WTC11 (cell line): ENCODE results near the gene EXOSC1. TPM values are rescaled to one million over a fixed set of nuclear protein-coding genes. Genes with fewer than 3 reads are reported as not detected.

Experiments used
- ATAC-seq: fragments of 200-7000 bp; cut with Tn5 transposase; 2 replicates; pipeline ENCODE4 v1.10.0; 2021; ENCODE audit warnings: mild to moderate bottlenecking, moderate library complexity
- CTCF ChIA-PET: fragments of 300-600 bp; sonication (Branson Sonifier 250); formaldehyde crosslinking; loops from one replicate; lab custom pipeline; 2021; ENCODE audit warnings: antibody characterized with exemption; lab: Charles Lee
- POLR2A ChIA-PET: fragments of 350-600 bp; sonication (Branson Sonifier 250); formaldehyde crosslinking; loops from one replicate; lab custom pipeline; 2021; ENCODE audit warnings: antibody characterized with exemption; lab: Charles Lee
- DNase-seq: peaks from one replicate; pipeline ENCODE4 v3.0.0; 2021; ENCODE audit warnings: low spot score
- H3K27ac Mint-ChIP-seq: 2 replicates; pipeline ENCODE4 v1.8.0; 2021; ENCODE audit warnings: mixed read lengths
- H3K27me3 Mint-ChIP-seq: 2 replicates; pipeline ENCODE4 v1.8.0; 2021; ENCODE audit warnings: low read depth, mild to moderate bottlenecking, moderate library complexity, mixed read lengths
- H3K36me3 Mint-ChIP-seq: 2 replicates; pipeline ENCODE4 v1.8.0; 2021; ENCODE audit warnings: mixed read lengths
- H3K4me1 Mint-ChIP-seq: 2 replicates; pipeline ENCODE4 v1.8.0; 2022; ENCODE audit warnings: mixed read lengths
- H3K4me3 Mint-ChIP-seq: 2 replicates; pipeline ENCODE4 v1.8.0; 2021; ENCODE audit warnings: mild to moderate bottlenecking, moderate library complexity, mixed read lengths
- H3K9me3 Mint-ChIP-seq: 2 replicates; pipeline ENCODE4 v1.8.0; 2021; ENCODE audit warnings: mixed read lengths
- ATF1 ChIP-seq: sonication (generic); formaldehyde crosslinking; IDR thresholded peaks from 2 replicates; pipeline ENCODE4 v1.8.1; 2023; ENCODE audit warnings: mild to moderate bottlenecking, moderate library complexity, missing genetic modification reagents
- ELF4 ChIP-seq: sonication (generic); formaldehyde crosslinking; IDR thresholded peaks from 2 replicates; pipeline ENCODE4 v1.8.1; 2022; ENCODE audit warnings: low read depth, mild to moderate bottlenecking, moderate library complexity, missing genetic modification reagents
- EMX1 ChIP-seq: fragments of 250-450 bp; sonication (Bioruptor Pico); IDR thresholded peaks from 2 replicates; pipeline ENCODE4 v1.8.0; 2021; ENCODE audit warnings: mild to moderate bottlenecking
- HMGA2 ChIP-seq: fragments of 250-450 bp; sonication (Bioruptor Pico); IDR thresholded peaks from 2 replicates; pipeline ENCODE4 v1.4.0; 2021; ENCODE audit warnings: mild to moderate bottlenecking, moderate library complexity
- JAZF1 ChIP-seq: fragments of 250-450 bp; sonication (Bioruptor Pico); IDR thresholded peaks from 2 replicates; pipeline ENCODE4 v1.9.0; 2021; ENCODE audit warnings: moderate library complexity, mild to moderate bottlenecking, inconsistent platforms
- NFE2L1 ChIP-seq: sonication (generic); formaldehyde crosslinking; IDR thresholded peaks from 2 replicates; pipeline ENCODE4 v1.8.1; 2023; ENCODE audit warnings: missing genetic modification reagents
- NR2C2 ChIP-seq: sonication (generic); formaldehyde crosslinking; IDR thresholded peaks from 2 replicates; pipeline ENCODE4 v1.8.0; 2022; ENCODE audit warnings: mild to moderate bottlenecking, missing genetic modification reagents
- NR3C1 ChIP-seq: sonication (generic); formaldehyde crosslinking; conservative IDR thresholded peaks from 2 replicates; pipeline ENCODE4 v1.8.1; 2023; ENCODE audit warnings: low read depth, mild to moderate bottlenecking, missing genetic modification reagents
- OVOL2 ChIP-seq: fragments of 250-450 bp; sonication (Bioruptor Pico); IDR thresholded peaks from 2 replicates; pipeline ENCODE4 v1.9.0; 2021; ENCODE audit warnings: mild to moderate bottlenecking, borderline replicate concordance
- TCF7 ChIP-seq: sonication (generic); formaldehyde crosslinking; IDR thresholded peaks from 2 replicates; pipeline ENCODE4 v1.8.0; 2022; ENCODE audit warnings: mild to moderate bottlenecking, low read depth, missing genetic modification reagents, moderate library complexity
- total RNA-seq: library from RNA; stranded (reverse); gene quantifications from 3 replicates; pipeline ENCODE4 v1.2.3, GENCODE V29; 2021
- TF ChIP-seq, protein P1 (sequence below): sonication (generic); formaldehyde crosslinking; IDR thresholded peaks from 2 replicates; pipeline ENCODE4 v1.8.1; 2022; ENCODE audit warnings: mild to moderate bottlenecking, missing genetic modification reagents, moderate library complexity, borderline replicate concordance
- TF ChIP-seq, protein P2 (sequence below): sonication (generic); formaldehyde crosslinking; IDR thresholded peaks from 2 replicates; pipeline ENCODE4 v1.8.1; 2023; ENCODE audit warnings: mild to moderate bottlenecking, moderate library complexity, missing genetic modification reagents
- TF ChIP-seq, protein P3 (sequence below): sonication (generic); formaldehyde crosslinking; IDR thresholded peaks from 2 replicates; pipeline ENCODE4 v1.8.1; 2022; ENCODE audit warnings: mild to moderate bottlenecking, moderate library complexity, missing genetic modification reagents
- TF ChIP-seq, protein P4 (sequence below): fragments of 250-450 bp; sonication (Bioruptor Pico); conservative IDR thresholded peaks from 2 replicates; pipeline ENCODE4 v1.9.0; 2021; ENCODE audit warnings: mild to moderate bottlenecking
- TF ChIP-seq, protein P5 (sequence below): fragments of 200-600 bp; IDR thresholded peaks from 2 replicates; pipeline ENCODE4 v1.8.0; 2022; ENCODE audit warnings: antibody characterized with exemption
- TF ChIP-seq, protein P6 (sequence below): fragments of 250-450 bp; sonication (Bioruptor Pico); IDR thresholded peaks from 2 replicates; pipeline ENCODE4 v1.8.0; 2021; ENCODE audit warnings: mild to moderate bottlenecking
- TF ChIP-seq, protein P7 (sequence below): sonication (generic); formaldehyde crosslinking; IDR thresholded peaks from 2 replicates; pipeline ENCODE4 v1.8.0; 2022; ENCODE audit warnings: mild to moderate bottlenecking, missing genetic modification reagents
- TF ChIP-seq, protein P8 (sequence below): sonication (generic); formaldehyde crosslinking; IDR thresholded peaks from 2 replicates; pipeline ENCODE4 v1.8.1; 2023; ENCODE audit warnings: mild to moderate bottlenecking, missing genetic modification reagents
- TF ChIP-seq, protein P9 (sequence below): sonication (generic); formaldehyde crosslinking; IDR thresholded peaks from 2 replicates; pipeline ENCODE4 v1.8.0; 2023; ENCODE audit warnings: missing genetic modification reagents

EXOSC1 gene
- total RNA-seq, 1 experiment from 2014 or later, result 53.7 TPM

DNA sequence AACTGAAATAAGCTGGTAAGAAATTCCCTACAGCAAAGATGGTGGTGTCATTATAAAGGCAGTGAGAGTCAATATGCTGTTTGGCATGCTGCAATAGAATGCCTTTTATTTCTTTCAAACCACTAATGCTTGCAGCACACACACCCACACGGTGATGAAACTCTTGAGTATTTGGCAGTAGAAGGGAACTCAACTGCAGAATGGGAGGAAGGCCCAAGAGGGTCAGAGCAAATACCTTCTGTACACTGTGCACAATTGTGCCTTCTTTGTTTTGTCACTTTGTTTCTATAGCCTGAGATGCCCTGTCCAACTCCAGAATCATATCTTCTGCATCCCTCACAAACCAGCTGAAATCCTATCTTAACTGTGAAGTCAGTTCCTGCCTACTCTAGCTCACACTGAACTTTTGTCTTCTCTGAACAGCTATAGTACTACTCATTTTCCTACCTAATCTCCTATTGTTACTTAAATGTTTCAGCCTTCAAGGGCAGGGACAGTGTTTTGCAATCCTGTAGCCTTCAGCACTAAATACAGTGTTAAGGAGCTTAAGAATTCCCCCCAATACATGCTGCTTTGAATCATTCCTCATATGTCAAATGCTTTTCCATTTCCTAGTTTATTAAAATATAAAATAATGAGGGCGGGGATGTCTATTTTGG is 30.3 kb upstream of the EXOSC1 start:
- CTCF ChIA-PET, result interaction anchor here (1.2 to 1.4 kb wide), 2 partner anchors 12 kb away, joined by 3 read pairs; no protein-coding TSS in a partner anchor
- ATAC-seq (no peak), DNase-seq (no peak)
- Mint-ChIP-seq H3K9me3 (no peaks in the 10 kb centered on the region), H3K27ac (no peak overlapping the region), H3K27me3 (no peaks in the 10 kb centered on the region), H3K4me1 (peaks cover 19% of the 10 kb centered on the region), H3K36me3 (peaks cover 66% of the 10 kb centered on the region), H3K4me3 (no peak overlapping the region)
- POLR2A ChIA-PET, result no interaction called here
- TF ChIP-seq, protein P1, sequence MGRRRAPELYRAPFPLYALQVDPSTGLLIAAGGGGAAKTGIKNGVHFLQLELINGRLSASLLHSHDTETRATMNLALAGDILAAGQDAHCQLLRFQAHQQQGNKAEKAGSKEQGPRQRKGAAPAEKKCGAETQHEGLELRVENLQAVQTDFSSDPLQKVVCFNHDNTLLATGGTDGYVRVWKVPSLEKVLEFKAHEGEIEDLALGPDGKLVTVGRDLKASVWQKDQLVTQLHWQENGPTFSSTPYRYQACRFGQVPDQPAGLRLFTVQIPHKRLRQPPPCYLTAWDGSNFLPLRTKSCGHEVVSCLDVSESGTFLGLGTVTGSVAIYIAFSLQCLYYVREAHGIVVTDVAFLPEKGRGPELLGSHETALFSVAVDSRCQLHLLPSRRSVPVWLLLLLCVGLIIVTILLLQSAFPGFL (CRISPR knock-in tag), result no peak
- TF ChIP-seq EMX1 (CRISPR knock-in tag) (no peak), HMGA2 (CRISPR knock-in tag) (no peak), OVOL2 (no peak), ATF1 (no peak), TCF7 (no peak), NR2C2 (no peak), JAZF1 (no peak)
- TF ChIP-seq, protein P2, sequence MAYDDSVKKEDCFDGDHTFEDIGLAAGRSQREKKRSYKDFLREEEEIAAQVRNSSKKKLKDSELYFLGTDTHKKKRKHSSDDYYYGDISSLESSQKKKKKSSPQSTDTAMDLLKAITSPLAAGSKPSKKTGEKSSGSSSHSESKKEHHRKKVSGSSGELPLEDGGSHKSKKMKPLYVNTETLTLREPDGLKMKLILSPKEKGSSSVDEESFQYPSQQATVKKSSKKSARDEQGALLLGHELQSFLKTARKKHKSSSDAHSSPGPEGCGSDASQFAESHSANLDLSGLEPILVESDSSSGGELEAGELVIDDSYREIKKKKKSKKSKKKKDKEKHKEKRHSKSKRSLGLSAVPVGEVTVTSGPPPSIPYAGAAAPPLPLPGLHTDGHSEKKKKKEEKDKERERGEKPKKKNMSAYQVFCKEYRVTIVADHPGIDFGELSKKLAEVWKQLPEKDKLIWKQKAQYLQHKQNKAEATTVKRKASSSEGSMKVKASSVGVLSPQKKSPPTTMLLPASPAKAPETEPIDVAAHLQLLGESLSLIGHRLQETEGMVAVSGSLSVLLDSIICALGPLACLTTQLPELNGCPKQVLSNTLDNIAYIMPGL (CRISPR knock-in tag), result no peak
- TF ChIP-seq, protein P3, sequence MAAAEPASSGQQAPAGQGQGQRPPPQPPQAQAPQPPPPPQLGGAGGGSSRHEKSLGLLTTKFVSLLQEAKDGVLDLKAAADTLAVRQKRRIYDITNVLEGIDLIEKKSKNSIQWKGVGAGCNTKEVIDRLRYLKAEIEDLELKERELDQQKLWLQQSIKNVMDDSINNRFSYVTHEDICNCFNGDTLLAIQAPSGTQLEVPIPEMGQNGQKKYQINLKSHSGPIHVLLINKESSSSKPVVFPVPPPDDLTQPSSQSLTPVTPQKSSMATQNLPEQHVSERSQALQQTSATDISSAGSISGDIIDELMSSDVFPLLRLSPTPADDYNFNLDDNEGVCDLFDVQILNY, result no peak
- TF ChIP-seq, protein P4, sequence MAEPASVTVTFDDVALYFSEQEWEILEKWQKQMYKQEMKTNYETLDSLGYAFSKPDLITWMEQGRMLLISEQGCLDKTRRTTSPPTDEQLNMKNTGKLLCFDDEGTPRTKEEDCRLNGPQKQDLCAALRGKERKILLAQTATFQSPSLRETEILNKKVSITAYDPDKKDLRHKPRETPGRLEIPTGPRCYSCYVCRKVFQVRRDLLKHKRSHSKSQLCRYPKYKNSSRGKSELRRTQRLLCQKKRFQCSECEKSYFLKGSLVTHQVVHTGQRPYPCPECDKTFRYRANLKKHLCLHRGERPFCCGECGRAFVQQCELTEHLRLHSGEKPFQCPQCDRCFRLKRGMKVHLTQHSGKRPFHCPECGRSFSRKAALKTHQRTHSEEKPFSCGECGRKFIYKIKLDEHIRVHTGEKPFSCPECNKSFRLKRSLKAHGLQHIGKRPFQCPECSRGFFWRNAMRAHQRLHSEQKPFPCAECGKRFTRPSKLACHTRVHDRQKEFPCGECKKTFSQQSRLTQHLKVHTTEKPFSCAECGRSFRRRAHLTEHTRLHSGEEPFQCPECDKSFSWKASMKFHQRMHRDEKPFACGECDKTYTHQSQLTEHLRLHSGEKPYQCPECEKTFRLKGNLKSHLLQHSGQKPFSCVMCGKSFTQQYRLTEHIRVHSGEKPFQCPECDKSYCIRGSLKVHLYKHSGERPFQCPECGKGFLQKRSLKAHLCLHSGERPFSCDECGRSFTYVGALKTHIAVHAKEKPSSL (CRISPR knock-in tag), result no peak
- TF ChIP-seq, protein P5, sequence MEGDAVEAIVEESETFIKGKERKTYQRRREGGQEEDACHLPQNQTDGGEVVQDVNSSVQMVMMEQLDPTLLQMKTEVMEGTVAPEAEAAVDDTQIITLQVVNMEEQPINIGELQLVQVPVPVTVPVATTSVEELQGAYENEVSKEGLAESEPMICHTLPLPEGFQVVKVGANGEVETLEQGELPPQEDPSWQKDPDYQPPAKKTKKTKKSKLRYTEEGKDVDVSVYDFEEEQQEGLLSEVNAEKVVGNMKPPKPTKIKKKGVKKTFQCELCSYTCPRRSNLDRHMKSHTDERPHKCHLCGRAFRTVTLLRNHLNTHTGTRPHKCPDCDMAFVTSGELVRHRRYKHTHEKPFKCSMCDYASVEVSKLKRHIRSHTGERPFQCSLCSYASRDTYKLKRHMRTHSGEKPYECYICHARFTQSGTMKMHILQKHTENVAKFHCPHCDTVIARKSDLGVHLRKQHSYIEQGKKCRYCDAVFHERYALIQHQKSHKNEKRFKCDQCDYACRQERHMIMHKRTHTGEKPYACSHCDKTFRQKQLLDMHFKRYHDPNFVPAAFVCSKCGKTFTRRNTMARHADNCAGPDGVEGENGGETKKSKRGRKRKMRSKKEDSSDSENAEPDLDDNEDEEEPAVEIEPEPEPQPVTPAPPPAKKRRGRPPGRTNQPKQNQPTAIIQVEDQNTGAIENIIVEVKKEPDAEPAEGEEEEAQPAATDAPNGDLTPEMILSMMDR, result no peak
- TF ChIP-seq, protein P6, sequence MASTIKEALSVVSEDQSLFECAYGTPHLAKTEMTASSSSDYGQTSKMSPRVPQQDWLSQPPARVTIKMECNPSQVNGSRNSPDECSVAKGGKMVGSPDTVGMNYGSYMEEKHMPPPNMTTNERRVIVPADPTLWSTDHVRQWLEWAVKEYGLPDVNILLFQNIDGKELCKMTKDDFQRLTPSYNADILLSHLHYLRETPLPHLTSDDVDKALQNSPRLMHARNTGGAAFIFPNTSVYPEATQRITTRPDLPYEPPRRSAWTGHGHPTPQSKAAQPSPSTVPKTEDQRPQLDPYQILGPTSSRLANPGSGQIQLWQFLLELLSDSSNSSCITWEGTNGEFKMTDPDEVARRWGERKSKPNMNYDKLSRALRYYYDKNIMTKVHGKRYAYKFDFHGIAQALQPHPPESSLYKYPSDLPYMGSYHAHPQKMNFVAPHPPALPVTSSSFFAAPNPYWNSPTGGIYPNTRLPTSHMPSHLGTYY, result no peak

DNA sequence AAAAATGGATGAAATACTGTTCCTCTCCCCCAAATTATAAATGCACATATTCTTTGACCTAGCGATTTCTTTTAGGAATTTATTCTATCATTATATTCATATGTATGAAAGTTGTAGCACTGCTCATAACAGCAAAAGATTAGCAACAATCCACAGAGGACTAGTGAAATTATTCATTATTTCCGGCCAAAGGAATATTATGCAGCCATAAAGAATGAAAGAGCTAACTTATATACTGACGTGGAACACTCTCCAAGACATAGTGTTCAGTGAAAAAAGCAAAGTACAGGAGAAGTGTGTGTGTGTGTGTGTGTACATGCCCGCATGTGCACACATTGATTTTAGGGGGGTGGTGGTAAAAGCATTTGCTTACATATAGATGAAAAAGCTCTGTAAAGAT is 29.1 kb upstream of the EXOSC1 start:
- H3K27ac Mint-ChIP-seq, result no peak overlapping the region
- H3K27me3 Mint-ChIP-seq, result no peaks in the 10 kb centered on the region
- DNase-seq (no peak), ATAC-seq (no peak)
- H3K9me3 Mint-ChIP-seq, result no peaks in the 10 kb centered on the region
- H3K4me1 Mint-ChIP-seq, result peaks cover 8% of the 10 kb centered on the region
- no peak overlapping the region for H3K4me3 Mint-ChIP-seq
- POLR2A ChIA-PET, result no interaction called here
- peaks cover 75% of the 10 kb centered on the region for H3K36me3 Mint-ChIP-seq
- CTCF ChIA-PET, result interaction anchor here (0.6 to 1.2 kb wide), 2 partner anchors 11 to 46 kb away, joined by 3 read pairs; no protein-coding TSS in a partner anchor
- TF ChIP-seq, protein P7, sequence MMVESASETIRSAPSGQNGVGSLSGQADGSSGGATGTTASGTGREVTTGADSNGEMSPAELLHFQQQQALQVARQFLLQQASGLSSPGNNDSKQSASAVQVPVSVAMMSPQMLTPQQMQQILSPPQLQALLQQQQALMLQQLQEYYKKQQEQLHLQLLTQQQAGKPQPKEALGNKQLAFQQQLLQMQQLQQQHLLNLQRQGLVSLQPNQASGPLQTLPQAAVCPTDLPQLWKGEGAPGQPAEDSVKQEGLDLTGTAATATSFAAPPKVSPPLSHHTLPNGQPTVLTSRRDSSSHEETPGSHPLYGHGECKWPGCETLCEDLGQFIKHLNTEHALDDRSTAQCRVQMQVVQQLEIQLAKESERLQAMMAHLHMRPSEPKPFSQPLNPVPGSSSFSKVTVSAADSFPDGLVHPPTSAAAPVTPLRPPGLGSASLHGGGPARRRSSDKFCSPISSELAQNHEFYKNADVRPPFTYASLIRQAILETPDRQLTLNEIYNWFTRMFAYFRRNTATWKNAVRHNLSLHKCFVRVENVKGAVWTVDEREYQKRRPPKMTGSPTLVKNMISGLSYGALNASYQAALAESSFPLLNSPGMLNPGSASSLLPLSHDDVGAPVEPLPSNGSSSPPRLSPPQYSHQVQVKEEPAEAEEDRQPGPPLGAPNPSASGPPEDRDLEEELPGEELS (CRISPR knock-in tag), result no peak
- no peak for TF ChIP-seq ELF4
- no peak for TF ChIP-seq NR3C1 (CRISPR knock-in tag)
- TF ChIP-seq, protein P8, sequence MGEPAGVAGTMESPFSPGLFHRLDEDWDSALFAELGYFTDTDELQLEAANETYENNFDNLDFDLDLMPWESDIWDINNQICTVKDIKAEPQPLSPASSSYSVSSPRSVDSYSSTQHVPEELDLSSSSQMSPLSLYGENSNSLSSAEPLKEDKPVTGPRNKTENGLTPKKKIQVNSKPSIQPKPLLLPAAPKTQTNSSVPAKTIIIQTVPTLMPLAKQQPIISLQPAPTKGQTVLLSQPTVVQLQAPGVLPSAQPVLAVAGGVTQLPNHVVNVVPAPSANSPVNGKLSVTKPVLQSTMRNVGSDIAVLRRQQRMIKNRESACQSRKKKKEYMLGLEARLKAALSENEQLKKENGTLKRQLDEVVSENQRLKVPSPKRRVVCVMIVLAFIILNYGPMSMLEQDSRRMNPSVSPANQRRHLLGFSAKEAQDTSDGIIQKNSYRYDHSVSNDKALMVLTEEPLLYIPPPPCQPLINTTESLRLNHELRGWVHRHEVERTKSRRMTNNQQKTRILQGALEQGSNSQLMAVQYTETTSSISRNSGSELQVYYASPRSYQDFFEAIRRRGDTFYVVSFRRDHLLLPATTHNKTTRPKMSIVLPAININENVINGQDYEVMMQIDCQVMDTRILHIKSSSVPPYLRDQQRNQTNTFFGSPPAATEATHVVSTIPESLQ (CRISPR knock-in tag), result no peak
- no peak for TF ChIP-seq NFE2L1 (CRISPR knock-in tag)
- TF ChIP-seq, protein P9, sequence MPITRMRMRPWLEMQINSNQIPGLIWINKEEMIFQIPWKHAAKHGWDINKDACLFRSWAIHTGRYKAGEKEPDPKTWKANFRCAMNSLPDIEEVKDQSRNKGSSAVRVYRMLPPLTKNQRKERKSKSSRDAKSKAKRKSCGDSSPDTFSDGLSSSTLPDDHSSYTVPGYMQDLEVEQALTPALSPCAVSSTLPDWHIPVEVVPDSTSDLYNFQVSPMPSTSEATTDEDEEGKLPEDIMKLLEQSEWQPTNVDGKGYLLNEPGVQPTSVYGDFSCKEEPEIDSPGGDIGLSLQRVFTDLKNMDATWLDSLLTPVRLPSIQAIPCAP, result no peak
- TF ChIP-seq, protein P6, result no peak
